ENCODE data around the gene ZSWIM5. TPM values are rescaled to one million over a fixed set of nuclear protein-coding genes. Genes with fewer than 3 reads are reported as not detected.

Gene ZSWIM5
- total and polyA plus RNA-seq, 11 donors = 0.19 to 1.7 (median 0.81) TPM

DNA sequence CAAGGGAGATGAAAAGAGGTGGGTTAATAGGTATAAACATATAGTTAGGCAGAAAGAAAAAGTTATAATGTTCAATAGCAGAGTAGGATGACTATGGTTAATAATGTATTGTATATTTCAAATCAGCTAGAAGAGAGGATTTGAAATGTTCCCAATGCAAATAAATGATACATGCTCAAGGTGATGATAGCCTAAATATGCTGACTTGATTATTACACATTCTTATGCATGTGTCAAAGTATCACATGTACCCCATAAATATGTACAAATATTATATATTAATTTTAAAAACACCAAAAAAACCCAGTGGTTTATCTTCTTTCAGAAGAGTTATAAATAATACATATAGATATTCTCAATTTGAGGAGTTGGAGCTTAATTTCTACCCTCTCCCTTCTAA is 38.3 kb upstream of the ZSWIM5 start:
- no peak for ATAC-seq
- Histone ChIP-seq H3K9me3 (peaks cover 0 to 11% (median 0%) of the 10 kb centered on the region in 12 donors), H3K27ac (no peak overlapping the region), H3K36me3 (no peaks in the 10 kb centered on the region), H3K27me3 (no peaks in the 10 kb centered on the region), H3K4me1 (no peaks in the 10 kb centered on the region), H3K4me3 (no peak overlapping the region)
- TF ChIP-seq, protein P1, sequence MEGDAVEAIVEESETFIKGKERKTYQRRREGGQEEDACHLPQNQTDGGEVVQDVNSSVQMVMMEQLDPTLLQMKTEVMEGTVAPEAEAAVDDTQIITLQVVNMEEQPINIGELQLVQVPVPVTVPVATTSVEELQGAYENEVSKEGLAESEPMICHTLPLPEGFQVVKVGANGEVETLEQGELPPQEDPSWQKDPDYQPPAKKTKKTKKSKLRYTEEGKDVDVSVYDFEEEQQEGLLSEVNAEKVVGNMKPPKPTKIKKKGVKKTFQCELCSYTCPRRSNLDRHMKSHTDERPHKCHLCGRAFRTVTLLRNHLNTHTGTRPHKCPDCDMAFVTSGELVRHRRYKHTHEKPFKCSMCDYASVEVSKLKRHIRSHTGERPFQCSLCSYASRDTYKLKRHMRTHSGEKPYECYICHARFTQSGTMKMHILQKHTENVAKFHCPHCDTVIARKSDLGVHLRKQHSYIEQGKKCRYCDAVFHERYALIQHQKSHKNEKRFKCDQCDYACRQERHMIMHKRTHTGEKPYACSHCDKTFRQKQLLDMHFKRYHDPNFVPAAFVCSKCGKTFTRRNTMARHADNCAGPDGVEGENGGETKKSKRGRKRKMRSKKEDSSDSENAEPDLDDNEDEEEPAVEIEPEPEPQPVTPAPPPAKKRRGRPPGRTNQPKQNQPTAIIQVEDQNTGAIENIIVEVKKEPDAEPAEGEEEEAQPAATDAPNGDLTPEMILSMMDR (IDR thresholded peaks at IDR 0.05) = no peak
- no peak for TF ChIP-seq POLR2A (IDR thresholded peaks at IDR 0.05)
- intact Hi-C loops (cut with DNase I) = no loop called here
- DNase-seq = no peak

- H3K4me3 ChIP-seq = no peak overlapping the region
- H3K27me3 ChIP-seq = no peaks in the 10 kb centered on the region
- peaks cover 0 to 11% (median 0%) of the 10 kb centered on the region in 12 donors for H3K9me3 ChIP-seq
- WGBS, 4 donors = 77 to 79% (median 79%) methylated on average over 3 of the region's 3 CpGs
- no peaks in the 10 kb centered on the region for H3K4me1 ChIP-seq
- no peak for ATAC-seq
- intact Hi-C loops (cut with DNase I) = no loop called here
- H3K36me3 ChIP-seq = no peaks in the 10 kb centered on the region
- TF ChIP-seq POLR2A (IDR thresholded peaks at IDR 0.05) = no peak
- TF ChIP-seq, protein P1 (IDR thresholded peaks at IDR 0.05) = no peak
- H3K27ac ChIP-seq = no peak overlapping the region
- DNase-seq = no peak
Observed at GRCh38 chr1:45243476-45244343, 37.3 kb upstream of the ZSWIM5 start.

DNA sequence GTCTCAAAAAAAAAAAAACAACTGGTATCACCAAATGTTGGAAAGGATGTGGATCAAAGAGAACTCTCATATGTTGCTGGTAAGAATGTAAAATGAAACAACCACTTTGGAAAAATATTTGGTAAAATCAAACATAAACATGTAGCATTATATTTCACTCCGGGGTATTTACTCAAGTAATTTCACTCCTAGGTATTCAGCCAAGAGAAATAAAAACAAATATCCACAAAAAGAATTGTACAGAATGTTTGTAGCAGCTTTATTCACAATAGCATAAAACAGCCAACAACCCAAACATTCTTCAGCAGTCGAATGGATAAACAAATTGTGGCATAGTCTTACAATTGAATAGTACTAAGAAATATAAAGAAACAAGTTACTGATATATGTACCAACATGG is 32.4 kb upstream of the ZSWIM5 start:
- no peaks in the 10 kb centered on the region for H3K27me3 ChIP-seq
- H3K4me3 ChIP-seq = no peak overlapping the region
- no peak overlapping the region for H3K27ac ChIP-seq
- intact Hi-C loops (cut with DNase I) = no loop called here
- DNase-seq (no peak), ATAC-seq (no peak)
- no peak for TF ChIP-seq POLR2A (IDR thresholded peaks at IDR 0.05)
- TF ChIP-seq, protein P1 (IDR thresholded peaks at IDR 0.05) = no peak
- WGBS, 4 donors = 69 to 70% (median 69%) methylated on average over 2 of the region's 2 CpGs
- H3K4me1 ChIP-seq = no peaks in the 10 kb centered on the region
- peaks cover 0 to 13% (median 0%) of the 10 kb centered on the region in 12 donors for H3K9me3 ChIP-seq
- H3K36me3 ChIP-seq = no peaks in the 10 kb centered on the region

GRCh38 chr1:45236136-45236535 is 29.7 kb upstream of the ZSWIM5 start:
- no peaks in the 10 kb centered on the region for H3K27me3 ChIP-seq
- H3K4me1 ChIP-seq = no peaks in the 10 kb centered on the region
- 67 to 83% (median 70%) methylated on average over 1 of the region's 1 CpG for WGBS, 4 donors
- peaks cover 0 to 5% (median 0%) of the 10 kb centered on the region in 12 donors for H3K9me3 ChIP-seq
- DNase-seq (no peak), ATAC-seq (no peak)
- H3K36me3 ChIP-seq = no peaks in the 10 kb centered on the region
- H3K27ac ChIP-seq = no peak overlapping the region
- H3K4me3 ChIP-seq = no peak overlapping the region
- intact Hi-C loops (cut with DNase I) = no loop called here
- TF ChIP-seq POLR2A (IDR thresholded peaks at IDR 0.05) = no peak
- TF ChIP-seq, protein P1 (IDR thresholded peaks at IDR 0.05) = no peak
